PC-3 (cell line): ENCODE measurements around the gene BCCIP.

Experiments
- EZH2 ChIP-seq: fragments of 300-600 bp; sonication (generic); IDR thresholded peaks from one replicate; pipeline ENCODE4 v1.6.1; 2017; ENCODE audit warnings: antibody characterized with exemption, mild to moderate bottlenecking, low read length; ENCODE audit not compliant: unreplicated experiment
- EZH2phosphoT487 ChIP-seq: fragments of 300-600 bp; sonication (generic); IDR thresholded peaks from 2 replicates; pipeline ENCODE4 v1.6.1; 2018; ENCODE audit warnings: mild to moderate bottlenecking, antibody characterized with exemption, low read length, borderline replicate concordance
- TF ChIP-seq, protein P1 (sequence below): fragments of 300-600 bp; sonication (generic); conservative IDR thresholded peaks from 2 replicates; pipeline ENCODE4 v1.5.1; 2017; ENCODE audit warnings: antibody characterized with exemption, low read depth, mild to moderate bottlenecking, low read length

DNA sequence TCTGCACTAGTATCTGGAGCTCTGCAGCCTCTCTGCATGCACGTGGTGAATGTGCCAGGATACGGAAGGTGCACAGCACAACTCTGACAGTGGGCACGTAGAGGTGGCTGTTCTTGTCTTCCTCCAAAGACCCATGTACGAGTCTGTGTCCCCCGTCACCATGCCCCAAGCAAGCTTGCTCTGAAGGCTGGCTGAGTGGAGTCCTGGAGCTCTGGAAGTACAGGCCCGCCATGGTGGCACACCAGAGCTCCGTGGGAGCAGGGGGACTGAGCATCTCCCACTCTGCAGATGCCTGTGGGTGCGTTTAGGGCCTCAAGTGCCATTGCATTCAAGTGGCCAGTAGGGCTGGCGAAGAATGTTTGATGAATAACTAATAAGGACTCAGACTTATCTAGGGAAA, 17.1 kb downstream of the BCCIP start:
- TF ChIP-seq, protein P1, sequence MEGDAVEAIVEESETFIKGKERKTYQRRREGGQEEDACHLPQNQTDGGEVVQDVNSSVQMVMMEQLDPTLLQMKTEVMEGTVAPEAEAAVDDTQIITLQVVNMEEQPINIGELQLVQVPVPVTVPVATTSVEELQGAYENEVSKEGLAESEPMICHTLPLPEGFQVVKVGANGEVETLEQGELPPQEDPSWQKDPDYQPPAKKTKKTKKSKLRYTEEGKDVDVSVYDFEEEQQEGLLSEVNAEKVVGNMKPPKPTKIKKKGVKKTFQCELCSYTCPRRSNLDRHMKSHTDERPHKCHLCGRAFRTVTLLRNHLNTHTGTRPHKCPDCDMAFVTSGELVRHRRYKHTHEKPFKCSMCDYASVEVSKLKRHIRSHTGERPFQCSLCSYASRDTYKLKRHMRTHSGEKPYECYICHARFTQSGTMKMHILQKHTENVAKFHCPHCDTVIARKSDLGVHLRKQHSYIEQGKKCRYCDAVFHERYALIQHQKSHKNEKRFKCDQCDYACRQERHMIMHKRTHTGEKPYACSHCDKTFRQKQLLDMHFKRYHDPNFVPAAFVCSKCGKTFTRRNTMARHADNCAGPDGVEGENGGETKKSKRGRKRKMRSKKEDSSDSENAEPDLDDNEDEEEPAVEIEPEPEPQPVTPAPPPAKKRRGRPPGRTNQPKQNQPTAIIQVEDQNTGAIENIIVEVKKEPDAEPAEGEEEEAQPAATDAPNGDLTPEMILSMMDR = no peak
- TF ChIP-seq EZH2 (no peak), EZH2phosphoT487 (no peak)
